ENCODE results near the gene ADCY2.

- TF ChIP-seq RFX5 (IDR thresholded peaks at IDR 0.05; ENCODE audit: low read length) (no peak), RCOR1 (IDR thresholded peaks at IDR 0.05; ENCODE audit: low read length) (no peak), CTCF (IDR thresholded peaks at IDR 0.05) (no peak), EP300 (IDR thresholded peaks at IDR 0.05; ENCODE audit: borderline replicate concordance in 1 of 2, low read depth in 1 of 2, low read length in 1 of 2) (no peak), GABPA (IDR thresholded peaks at IDR 0.05; ENCODE audit: low read depth) (no peak)
These were observed 393.6 kb downstream of the ADCY2 start for GRCh38 chr5:7789567-7789966.

Data from SK-N-SH (cell line).